MM.1S (cell line): ENCODE data around the gene KCNIP1.

ENCODE experiments used
- CTCF ChIP-seq: fragments of 300-600 bp; sonication (generic); IDR thresholded peaks from 2 replicates; pipeline ENCODE4 v1.5.1; 2016; ENCODE audit warnings: antibody characterized with exemption, low read length, mixed read lengths
- EZH2 ChIP-seq: fragments of 300-600 bp; sonication (generic); optimal IDR thresholded peaks from 2 replicates; pipeline ENCODE3; 2017; ENCODE audit warnings: low read depth, mild to moderate bottlenecking, antibody characterized with exemption, low read length, mixed read lengths
- EZH2phosphoT487 ChIP-seq: fragments of 300-600 bp; sonication (generic); IDR thresholded peaks from 2 replicates; pipeline ENCODE4 v1.6.1; 2018; ENCODE audit warnings: antibody characterized with exemption, low read length

- TF ChIP-seq CTCF = no peak
- TF ChIP-seq EZH2 = no peak
- no peak for TF ChIP-seq EZH2phosphoT487
Observed at GRCh38 chr5:170498811-170499351, 4.9 kb upstream of the KCNIP1 start.
